ENCODE data around the gene KCTD5.
"Not testable (repeated sequence)": the region's sequence is repeated elsewhere in the genome, so short reads cannot be mapped to it uniquely, and the experiment has no call there.

Gene KCTD5, protein sequence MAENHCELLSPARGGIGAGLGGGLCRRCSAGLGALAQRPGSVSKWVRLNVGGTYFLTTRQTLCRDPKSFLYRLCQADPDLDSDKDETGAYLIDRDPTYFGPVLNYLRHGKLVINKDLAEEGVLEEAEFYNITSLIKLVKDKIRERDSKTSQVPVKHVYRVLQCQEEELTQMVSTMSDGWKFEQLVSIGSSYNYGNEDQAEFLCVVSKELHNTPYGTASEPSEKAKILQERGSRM

DNA sequence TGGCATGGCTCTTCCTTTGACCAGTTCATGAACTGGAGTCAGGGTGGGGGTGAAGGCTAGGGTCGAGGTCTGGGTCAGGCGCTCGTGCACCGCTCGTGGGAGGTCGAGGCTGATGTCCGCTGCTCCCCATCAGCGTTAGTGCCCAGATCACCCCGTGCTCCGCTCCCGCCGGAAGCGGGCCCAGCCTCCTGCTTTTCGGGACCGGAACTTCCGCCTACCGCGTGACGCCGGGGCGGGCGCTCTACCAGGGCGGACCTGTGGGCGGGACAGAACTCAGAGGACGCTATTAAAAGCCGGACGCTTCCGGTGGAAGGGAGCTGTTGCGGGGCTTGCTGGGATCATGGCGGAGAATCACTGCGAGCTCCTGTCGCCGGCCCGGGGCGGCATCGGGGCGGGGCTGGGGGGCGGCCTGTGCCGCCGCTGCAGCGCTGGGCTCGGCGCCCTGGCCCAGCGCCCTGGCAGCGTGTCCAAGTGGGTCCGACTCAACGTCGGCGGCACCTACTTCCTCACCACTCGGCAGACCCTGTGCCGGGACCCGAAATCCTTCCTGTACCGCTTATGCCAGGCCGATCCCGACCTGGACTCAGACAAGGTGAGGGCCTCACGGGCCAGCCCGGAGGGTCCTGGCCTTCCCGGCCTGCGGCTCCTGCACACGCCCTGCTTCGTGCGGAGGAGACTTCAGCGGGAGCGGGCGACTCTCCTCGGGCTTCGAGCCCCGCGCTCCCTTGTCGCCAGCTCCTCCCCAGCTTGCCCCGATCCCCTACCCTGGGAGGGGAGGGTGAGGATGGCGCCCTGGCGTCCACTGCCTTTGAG is at the start of gene KCTD5:
Gene KCTD5 (plus strand): TSS at position 315 of the 813 bp plus-strand sequence. CDS start 26 bp downstream, at position 341.
- peak; percentile 78 for DNase-seq

DNA sequence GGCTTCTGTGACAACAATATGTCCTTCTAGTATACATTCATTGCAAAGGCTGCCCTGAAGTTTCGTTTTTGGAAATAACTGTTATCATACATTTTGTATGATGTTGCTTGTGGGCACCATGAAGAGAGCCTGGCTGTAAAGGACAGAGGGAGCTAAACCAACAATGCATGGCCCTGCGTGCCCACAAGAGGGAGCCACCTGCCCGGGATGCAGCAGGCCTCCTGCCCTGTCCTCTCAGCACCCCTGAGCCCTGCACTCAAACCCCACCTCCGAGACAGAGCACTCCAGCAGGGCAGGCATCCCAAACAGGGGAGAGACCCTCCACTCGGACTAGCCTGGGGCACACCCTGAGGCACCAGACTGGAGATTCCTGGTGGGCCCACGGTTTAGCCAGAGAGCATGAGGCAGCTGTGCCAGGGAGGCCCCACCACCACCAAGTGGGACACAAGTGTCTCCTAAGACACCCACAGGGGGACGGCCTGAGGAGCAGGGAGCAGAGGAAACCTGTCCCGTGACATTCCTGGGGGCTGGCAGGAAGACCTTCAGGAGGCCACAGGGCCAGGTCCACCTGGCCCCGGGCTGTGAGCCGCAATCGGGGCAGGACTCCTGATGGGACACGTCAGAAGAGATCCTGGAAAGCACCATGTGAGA is 43.1 kb upstream of the KCTD5 start:
- not testable (repeated sequence) for DNase-seq

- not testable (repeated sequence) for DNase-seq
Measured at GRCh38 chr16:2639722-2640072, 42.6 kb upstream of the KCTD5 start.

- not testable (repeated sequence) for DNase-seq
Measured at GRCh38 chr16:2642561-2642960, 39.8 kb upstream of the KCTD5 start.

- DNase-seq: not testable (repeated sequence)
Measured at GRCh38 chr16:2644754-2645453, 37.4 kb upstream of the KCTD5 start.

GRCh38 chr16:2651268-2651871 is 31.0 kb upstream of the KCTD5 start:
- not testable (repeated sequence) for DNase-seq

DNA sequence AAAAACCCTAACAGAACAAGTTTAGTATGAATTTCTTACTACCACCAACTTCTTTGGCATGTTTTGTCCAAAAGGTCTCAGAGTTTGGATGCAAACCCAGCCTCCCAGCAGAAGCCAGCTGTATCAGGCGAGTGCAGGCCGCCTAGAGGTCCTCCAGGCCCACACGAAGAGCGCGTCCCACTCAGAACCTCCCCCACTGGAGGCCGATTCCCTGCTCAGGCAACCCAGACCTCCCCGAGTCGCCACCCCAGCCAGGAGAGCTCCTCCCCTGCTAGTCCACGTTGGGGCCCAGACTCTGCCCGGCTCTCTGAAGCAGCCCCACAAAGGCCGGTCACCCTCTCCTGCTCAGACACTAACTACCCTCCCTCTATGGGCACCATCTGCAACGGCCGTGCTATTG is 28.4 kb upstream of the KCTD5 start:
- not testable (repeated sequence) for DNase-seq

DNA sequence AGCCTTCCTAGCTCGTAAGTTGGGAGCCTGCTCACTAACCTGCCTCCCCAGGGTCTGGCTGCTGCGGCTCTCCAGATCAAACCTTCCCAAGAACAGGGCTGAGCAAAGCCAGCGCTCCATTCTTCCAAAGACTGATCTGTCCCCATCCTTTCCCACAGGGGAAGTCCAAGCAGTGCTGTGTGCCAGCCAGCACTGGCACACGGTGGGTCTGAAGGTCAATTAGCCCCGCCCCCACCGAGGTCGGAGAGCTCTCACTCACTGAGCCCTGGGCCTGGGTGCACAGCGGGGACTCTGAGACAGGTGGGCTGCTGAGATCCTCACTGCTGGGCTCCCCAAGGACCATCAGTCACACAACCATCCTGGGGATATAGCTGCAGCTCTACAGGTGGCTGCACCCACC is 27.4 kb upstream of the KCTD5 start:
- not testable (repeated sequence) for DNase-seq

- DNase-seq: no peak
Measured at GRCh38 chr16:2656985-2657384, 25.3 kb upstream of the KCTD5 start.

DNA sequence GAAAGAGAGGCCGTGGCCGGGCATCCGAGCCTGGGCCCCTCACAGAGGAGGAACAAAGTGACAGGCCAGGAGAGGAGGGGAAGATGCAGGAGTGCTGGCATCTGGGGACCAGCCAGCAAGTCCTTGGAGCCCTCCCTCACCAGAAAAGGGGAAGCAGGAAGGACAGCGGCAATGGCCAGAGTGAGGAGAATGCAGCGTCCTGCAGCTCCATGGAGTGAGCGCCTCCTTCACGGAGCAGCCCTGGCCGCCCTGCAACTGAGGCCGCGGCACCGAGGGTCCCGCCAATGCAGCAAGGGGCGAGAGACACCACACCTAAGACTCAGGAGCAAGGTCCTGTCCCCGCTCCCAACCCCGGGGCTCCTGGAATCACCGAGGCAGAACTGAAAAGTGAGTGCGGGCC is 24.5 kb upstream of the KCTD5 start:
- not testable (repeated sequence) for DNase-seq

DNA sequence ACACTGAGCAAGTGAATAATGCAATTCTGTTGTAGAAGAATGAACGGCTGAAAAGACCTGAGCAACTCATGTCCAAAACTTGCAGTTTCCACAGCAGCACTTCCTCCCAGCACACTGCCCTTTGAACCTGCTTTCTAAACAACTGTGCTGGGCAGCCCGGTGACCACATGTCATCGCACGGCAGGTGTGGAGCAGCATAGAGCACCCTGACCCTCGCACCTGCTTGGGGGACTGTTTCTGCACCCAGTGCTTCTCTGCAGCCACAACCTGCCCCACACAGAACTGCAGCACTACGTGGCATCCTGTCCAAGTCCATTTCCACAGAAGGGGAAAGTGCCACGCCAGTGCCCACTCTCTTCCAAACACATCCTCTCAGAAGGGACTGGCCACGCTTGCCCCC is 22.8 kb upstream of the KCTD5 start:
- DNase-seq: not testable (repeated sequence)

DNA sequence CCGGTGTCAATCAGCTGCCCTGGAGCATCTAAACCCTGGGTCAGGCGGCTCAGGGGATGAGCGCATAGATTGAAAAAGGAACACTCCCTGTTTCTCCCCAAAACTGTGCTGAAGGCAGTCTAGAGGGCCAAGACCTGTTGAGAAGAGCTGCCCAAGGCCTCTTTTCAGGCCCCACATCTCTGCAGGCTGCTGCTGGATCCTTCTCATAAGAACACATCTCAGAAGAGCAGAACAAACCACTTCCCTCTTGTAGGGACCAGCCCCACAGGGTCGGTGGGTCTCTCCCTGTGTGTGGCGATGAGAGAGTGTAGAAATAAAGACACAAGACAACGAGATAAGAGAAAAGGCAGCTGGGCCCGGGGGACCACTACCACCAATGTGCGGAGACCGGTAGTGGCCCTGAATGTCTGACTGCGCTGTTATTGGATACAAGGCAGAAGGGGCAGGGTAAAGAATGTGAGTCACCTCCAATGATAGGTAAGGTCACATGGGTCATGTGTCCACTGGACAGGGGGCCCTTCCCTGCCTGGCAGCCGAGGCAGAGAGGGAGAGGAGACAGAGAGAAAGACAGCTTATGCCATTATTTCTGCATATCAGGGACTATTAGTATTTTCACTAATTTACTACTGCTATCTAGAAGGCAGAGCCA is 22.2 kb upstream of the KCTD5 start:
- DNase-seq: not testable (repeated sequence)

- DNase-seq: not testable (repeated sequence)
Measured at GRCh38 chr16:2660755-2661373, 21.5 kb upstream of the KCTD5 start.

- no peak for DNase-seq
Measured at GRCh38 chr16:2663553-2664546, 18.5 kb upstream of the KCTD5 start.

DNA sequence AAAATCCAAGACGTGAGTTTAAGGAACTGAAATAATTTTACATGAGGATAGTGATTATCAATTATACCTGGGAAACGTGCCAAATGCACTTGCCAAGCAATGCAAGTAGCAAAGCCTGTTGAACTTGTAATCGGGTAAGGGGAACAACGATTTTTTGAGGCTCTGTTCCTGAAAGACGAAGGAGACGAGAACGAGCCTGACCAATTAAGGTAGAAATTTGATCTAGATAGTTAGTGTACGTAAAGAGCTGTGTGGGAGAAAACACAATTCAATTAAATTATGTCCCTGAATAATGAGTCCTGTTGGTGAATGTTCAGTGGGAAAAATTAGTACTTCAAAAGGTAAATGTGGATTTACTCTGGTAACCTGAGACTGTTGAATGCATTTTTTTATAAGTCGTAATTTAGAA is 17.7 kb upstream of the KCTD5 start:
- DNase-seq: peak; percentile 66

GRCh38 chr16:2666671-2667070 is 15.7 kb upstream of the KCTD5 start:
- not testable (repeated sequence) for DNase-seq

DNA sequence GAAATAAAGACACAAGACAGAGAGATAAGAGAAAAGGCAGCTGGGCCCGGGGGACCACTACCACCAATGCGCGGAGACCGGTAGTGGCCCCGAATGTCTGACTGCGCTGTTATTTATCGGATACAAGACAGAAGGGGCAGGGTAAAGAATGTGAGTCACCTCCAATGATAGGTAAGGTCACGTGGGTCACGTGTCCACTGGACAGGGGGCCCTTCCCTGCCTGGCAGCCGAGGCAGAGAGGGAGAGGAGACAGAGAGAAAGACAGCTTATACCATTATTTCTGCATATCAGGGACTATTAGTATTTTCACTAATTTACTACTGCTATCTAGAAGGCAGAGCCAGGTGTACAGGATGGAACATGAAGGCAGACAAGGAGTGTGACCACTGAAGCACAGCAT is 12.7 kb upstream of the KCTD5 start:
- DNase-seq: not testable (repeated sequence)

DNA sequence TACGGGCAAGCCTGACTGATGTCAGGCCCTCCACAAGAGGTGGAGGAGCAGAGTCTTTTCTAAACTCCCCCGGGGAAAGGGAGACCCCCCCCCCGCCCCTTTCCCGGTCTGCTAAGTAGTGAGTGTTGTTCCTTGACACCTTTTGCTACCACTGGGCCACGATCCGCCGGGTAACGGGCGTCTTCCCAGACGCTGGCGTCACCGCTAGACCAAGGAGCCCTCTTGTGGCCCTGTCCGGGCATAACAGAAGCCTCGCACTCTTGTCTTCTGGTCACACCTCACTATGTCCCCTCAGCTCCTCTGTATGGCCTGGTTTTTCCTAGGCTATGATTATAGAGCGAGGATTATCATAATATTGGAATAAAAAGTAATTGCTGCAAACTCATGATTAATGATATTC is 12.3 kb upstream of the KCTD5 start:
- DNase-seq: not testable (repeated sequence)

DNA sequence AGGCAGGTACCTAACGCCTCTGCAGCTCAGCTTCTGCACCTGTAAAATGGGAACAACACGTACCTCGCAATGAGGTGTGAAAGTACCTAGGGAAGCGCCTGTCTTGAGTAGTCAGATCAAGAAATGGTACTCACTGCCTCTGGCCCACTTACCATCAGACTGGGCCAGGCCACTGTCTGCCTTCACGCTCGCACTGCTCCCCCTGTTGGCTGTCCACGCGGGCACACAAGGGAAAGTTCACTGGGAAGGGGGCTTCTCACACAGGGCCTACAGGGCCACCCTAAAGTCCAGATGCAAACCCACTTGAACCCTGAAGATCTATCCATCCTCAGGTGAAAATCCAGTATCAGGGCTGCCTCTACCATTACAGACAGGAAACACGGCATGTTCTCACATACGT is 11.1 kb upstream of the KCTD5 start:
- not testable (repeated sequence) for DNase-seq

DNA sequence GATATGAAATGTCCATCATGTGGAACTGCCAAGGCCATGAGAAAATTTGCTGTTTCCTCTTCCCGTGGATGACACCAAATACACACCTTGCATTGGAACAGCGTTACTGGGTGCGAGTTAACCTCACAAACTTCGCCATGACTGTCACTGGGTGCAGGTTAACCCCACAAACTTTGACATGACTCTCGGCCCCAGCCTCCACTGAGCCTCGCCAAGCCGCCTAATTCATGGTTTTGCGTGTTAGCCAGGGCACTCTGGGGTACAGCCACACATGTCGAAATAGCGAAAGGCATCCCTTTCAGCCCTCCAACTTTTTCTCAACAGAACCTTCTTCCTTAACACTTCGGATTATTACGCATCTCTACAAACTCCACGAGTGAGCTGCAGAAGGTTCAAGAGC is 10.6 kb upstream of the KCTD5 start:
- DNase-seq: no peak

Data from NCI-H1105 treated with DMSO at 0.1 percent for 48 hours (cell line).